Myocyte (in vitro differentiated cells): ENCODE data around the gene MXRA7. TPM values are rescaled to one million over a fixed set of nuclear protein-coding genes. Genes with fewer than 3 reads are reported as not detected.

Experiments
- microRNA counts: library from miRNA; unstranded; fragments of <30 nt; microRNA quantifications from one replicate; lab custom pipeline; 2016
- microRNA-seq: library from miRNA; unstranded; fragments of <30 nt; microRNA quantifications from one replicate; pipeline ENCODE4, GENCODE V29; 2016
- total RNA-seq: library from RNA; depleted of rRNA; stranded (reverse); fragments of >200 nt; gene quantifications from 2 replicates; pipeline ENCODE4 v1.2.3, GENCODE V29; 2014

MXRA7 gene
- total RNA-seq, 1 donor from 2014 or later: 716 TPM

MicroRNA genes within 50 kb of the gene (microRNA counts, 767-probe panel; counts per million panel counts)
- microRNA hsa-miR-636 (lab: Ali Mortazavi, UCI): not detected

Small RNA genes within 50 kb of the gene (microRNA-seq; reads per million reads assigned to microRNA genes)
- 0.48 reads per million for gene MIR636

Other genes starting within 250 kb of the MXRA7 start
- not detected in 2 replicates for gene AANAT, start 243.4 kb downstream of the MXRA7 start, total RNA-seq
- 6.5 and 7.5 TPM in 2 replicates for gene RHBDF2, start 209.5 kb downstream of the MXRA7 start, total RNA-seq
- 3.2 and 7.7 TPM in 2 replicates for gene CYGB, start 173.3 kb downstream of the MXRA7 start, total RNA-seq
- not detected in 2 replicates for gene PRCD, start 170.9 kb downstream of the MXRA7 start, total RNA-seq
- 0.78 and 0.91 TPM in 2 replicates for gene ST6GALNAC2, start 125.1 kb downstream of the MXRA7 start, total RNA-seq
- gene ST6GALNAC1, start 67.2 kb downstream of the MXRA7 start, total RNA-seq: 0.21 TPM in 1 of 2 replicates, not detected in the other
- gene JMJD6, start 15.6 kb upstream of the MXRA7 start, total RNA-seq: 22.5 and 33.8 TPM in 2 replicates
- gene METTL23, start 15.9 kb upstream of the MXRA7 start, total RNA-seq: 34.8 and 35.8 TPM in 2 replicates
- 154 and 180 TPM in 2 replicates for gene SRSF2, start 26.4 kb upstream of the MXRA7 start, total RNA-seq
- gene MFSD11, start 27.2 kb upstream of the MXRA7 start, total RNA-seq: 44.1 and 47.2 TPM in 2 replicates
- gene MGAT5B, start 157.4 kb upstream of the MXRA7 start, total RNA-seq: 0.11 TPM in 1 of 2 replicates, not detected in the other